H1 (cell line): ENCODE results near the gene LCP1.

ENCODE experiments used
- CEBPB ChIP-seq: IDR thresholded peaks from 2 replicates; pipeline ENCODE4 v1.6.1; 2012; ENCODE audit warnings: low read depth, low read length
- CREB1 ChIP-seq: IDR thresholded peaks from 2 replicates; pipeline ENCODE4 v1.6.1; 2012; ENCODE audit warnings: inconsistent platforms
- JUND ChIP-seq: IDR thresholded peaks from 2 replicates; pipeline ENCODE4 v1.6.1; 2011; ENCODE audit warnings: mild to moderate bottlenecking, improper control_type of control experiment, low read length
- POLR2A ChIP-seq, 2 experiments: IDR thresholded peaks; 1 replicate in 1 of 2; 2 replicates in 1 of 2; pipeline ENCODE4 v1.6.1; 2011; ENCODE audit warnings: low read depth in 2 of 2, low read length in 2 of 2, mild to moderate bottlenecking in 2 of 2; ENCODE audit errors: control extremely low read depth in 1 of 2

- TF ChIP-seq POLR2A (IDR thresholded peaks at IDR 0.05; ENCODE audit: control extremely low read depth in 1 of 2, low read depth in 2 of 2, low read length in 2 of 2) (no peak), JUND (no peak), CEBPB (no peak), CREB1 (no peak)
Measured at GRCh38 chr13:46113596-46113995, 68.4 kb downstream of the LCP1 start.
